BJ (cell line): ENCODE measurements around the gene FAM3B. TPM values are rescaled to one million over a fixed set of nuclear protein-coding genes. Genes with fewer than 3 reads are reported as not detected.
"Not testable (repeated sequence)": the region's sequence is repeated elsewhere in the genome, so short reads cannot be mapped to it uniquely, and the experiment has no call there.

ENCODE experiments used
- CTCF ChIA-PET: fragments of 350-600 bp; formaldehyde crosslinking; extraction: SDS; loops from one replicate; lab custom pipeline; 2021; ENCODE audit warnings: antibody characterized with exemption, inconsistent platforms; lab: Yijun Ruan, JAX
- POLR2A ChIA-PET: fragments of 300-600 bp; sonication (Branson Sonifier 250); formaldehyde crosslinking; extraction: SDS; loops from one replicate; lab custom pipeline; 2021; ENCODE audit warnings: antibody characterized with exemption; lab: Charles Lee
- DNase-seq: peaks from one replicate; pipeline ENCODE4 v3.0.0-alpha.2; 2011; ENCODE audit warnings: low read depth
- H3K27me3 ChIP-seq: 2 replicates; pipeline ENCODE4 v1.6.0; 2011; ENCODE audit warnings: low read length; ENCODE audit not compliant: control insufficient read depth, insufficient read depth
- H3K36me3 ChIP-seq: 2 replicates; pipeline ENCODE4 v1.5.1; 2011; ENCODE audit warnings: low read length; ENCODE audit not compliant: control insufficient read depth, insufficient read depth
- H3K4me3 ChIP-seq: 2 replicates; pipeline ENCODE4 v1.5.1; 2011; ENCODE audit warnings: low read depth, mild to moderate bottlenecking, control low read depth, low read length
- polyA plus RNA-seq: library from polyadenylated mRNA; depleted of rRNA; stranded (reverse); fragments of >200 nt; gene quantifications from 2 replicates; pipeline ENCODE4 v1.2.3, GENCODE V29; 2011
- TF ChIP-seq, protein P1 (sequence below): IDR thresholded peaks from 2 replicates; pipeline ENCODE4 v1.5.1; 2011; ENCODE audit warnings: low read depth, mild to moderate bottlenecking, control low read depth, inconsistent platforms, low read length, moderate library complexity; ENCODE audit not compliant: insufficient read depth

Gene FAM3B
- polyA plus RNA-seq, 1 experiment: not detected

DNA sequence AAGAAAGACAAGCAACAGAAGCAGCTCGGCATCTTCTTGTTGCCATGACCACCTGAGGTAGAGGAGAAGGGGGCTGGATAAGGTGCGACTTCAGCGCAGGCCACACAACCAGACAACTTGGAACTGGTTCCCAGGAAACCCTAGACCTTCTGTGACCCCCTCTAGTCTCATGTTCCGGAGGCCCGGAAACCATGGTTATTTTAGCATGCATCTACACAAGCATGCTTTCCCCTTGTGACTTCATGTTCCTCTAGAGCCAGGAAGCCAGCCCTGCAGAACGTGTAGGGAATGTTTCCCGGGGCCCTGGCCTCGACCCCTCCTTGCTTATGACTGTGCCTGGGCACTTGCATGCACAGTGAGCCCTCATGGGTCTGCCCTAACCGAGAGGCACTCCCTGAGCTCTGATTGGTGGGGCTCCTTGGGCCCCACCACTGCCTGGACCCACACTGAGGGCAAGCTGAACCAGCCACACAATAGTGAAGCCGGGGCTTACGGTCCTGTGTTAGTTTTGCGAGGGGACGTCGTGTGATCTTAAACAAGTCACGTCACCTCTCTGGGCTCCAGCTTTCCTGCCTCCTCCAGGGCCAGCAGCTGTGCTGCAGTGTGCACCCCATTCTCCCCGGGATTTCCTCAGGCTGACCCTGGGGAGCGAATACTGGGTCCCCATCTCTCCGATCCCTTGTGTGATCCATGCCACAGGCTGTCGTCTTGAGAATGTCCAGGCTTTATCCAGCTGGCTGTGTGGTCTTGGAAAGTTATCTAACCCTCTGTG is 33.2 kb downstream of the FAM3B start:
- POLR2A ChIA-PET: no interaction called here
- CTCF ChIA-PET: no interaction called here
- H3K4me3 ChIP-seq: no peak overlapping the region
- no peak for DNase-seq
- TF ChIP-seq, protein P1, sequence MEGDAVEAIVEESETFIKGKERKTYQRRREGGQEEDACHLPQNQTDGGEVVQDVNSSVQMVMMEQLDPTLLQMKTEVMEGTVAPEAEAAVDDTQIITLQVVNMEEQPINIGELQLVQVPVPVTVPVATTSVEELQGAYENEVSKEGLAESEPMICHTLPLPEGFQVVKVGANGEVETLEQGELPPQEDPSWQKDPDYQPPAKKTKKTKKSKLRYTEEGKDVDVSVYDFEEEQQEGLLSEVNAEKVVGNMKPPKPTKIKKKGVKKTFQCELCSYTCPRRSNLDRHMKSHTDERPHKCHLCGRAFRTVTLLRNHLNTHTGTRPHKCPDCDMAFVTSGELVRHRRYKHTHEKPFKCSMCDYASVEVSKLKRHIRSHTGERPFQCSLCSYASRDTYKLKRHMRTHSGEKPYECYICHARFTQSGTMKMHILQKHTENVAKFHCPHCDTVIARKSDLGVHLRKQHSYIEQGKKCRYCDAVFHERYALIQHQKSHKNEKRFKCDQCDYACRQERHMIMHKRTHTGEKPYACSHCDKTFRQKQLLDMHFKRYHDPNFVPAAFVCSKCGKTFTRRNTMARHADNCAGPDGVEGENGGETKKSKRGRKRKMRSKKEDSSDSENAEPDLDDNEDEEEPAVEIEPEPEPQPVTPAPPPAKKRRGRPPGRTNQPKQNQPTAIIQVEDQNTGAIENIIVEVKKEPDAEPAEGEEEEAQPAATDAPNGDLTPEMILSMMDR: no peak
- H3K36me3 ChIP-seq: no peaks in the 10 kb centered on the region
- peaks cover 3% of the 10 kb centered on the region; the same call in 1 of the 2 replicates for H3K27me3 ChIP-seq

DNA sequence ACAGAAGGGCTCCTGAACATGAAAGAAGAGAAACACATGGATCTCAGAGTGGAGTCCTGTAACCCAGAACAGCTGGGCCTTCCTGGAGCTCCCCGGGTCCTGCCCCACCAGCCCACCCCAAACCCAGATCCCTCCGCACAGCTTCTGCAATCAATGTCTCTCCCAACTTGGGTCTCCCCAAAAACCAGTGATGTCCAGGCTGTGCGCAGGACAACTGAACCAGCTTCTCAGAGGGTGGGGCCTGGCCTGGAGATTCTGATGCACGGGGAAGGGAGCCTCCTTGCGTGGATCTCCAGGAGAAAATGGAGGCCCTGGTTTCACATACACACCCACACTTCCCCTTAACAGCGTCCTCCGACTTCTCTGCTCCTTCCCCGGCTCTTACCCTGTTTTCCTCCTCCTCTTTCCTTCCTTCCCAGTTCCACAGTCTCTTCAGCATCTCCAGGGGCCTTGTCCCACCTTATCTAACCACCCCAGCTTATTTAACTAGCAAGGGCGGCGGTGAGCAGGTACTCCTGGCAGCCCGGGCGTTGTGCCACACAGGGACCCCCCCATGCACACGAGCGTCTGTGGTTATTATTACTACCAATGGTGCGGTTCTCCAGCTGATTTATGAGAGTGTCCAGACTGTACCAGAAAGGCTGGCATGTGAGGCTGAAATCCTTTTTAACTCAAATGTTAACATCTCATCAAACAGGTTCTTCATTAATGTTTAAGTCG is 34.0 kb downstream of the FAM3B start:
- TF ChIP-seq, protein P1: no peak
- CTCF ChIA-PET: no interaction called here

GRCh38 chr21:41357546-41357945 is 40.9 kb downstream of the FAM3B start:
- TF ChIP-seq, protein P1: no peak
- Histone ChIP-seq H3K4me3 (no peak overlapping the region), H3K36me3 (no peaks in the 10 kb centered on the region), H3K27me3 (peaks cover 10% of the 10 kb centered on the region)
- POLR2A ChIA-PET: no interaction called here
- CTCF ChIA-PET: interaction anchor here (0.6 to 2.0 kb wide), 2 partner anchors 43 to 75 kb away, joined by 4 to 7 read pairs; no protein-coding TSS in a partner anchor
- DNase-seq: no peak

More for the DNA sequence above, 34.0 kb downstream of the FAM3B start:
- H3K27me3 ChIP-seq: peaks cover 5% of the 10 kb centered on the region
- H3K36me3 ChIP-seq: no peaks in the 10 kb centered on the region
- POLR2A ChIA-PET: no interaction called here
- DNase-seq: no peak
- H3K4me3 ChIP-seq: no peak overlapping the region

DNA sequence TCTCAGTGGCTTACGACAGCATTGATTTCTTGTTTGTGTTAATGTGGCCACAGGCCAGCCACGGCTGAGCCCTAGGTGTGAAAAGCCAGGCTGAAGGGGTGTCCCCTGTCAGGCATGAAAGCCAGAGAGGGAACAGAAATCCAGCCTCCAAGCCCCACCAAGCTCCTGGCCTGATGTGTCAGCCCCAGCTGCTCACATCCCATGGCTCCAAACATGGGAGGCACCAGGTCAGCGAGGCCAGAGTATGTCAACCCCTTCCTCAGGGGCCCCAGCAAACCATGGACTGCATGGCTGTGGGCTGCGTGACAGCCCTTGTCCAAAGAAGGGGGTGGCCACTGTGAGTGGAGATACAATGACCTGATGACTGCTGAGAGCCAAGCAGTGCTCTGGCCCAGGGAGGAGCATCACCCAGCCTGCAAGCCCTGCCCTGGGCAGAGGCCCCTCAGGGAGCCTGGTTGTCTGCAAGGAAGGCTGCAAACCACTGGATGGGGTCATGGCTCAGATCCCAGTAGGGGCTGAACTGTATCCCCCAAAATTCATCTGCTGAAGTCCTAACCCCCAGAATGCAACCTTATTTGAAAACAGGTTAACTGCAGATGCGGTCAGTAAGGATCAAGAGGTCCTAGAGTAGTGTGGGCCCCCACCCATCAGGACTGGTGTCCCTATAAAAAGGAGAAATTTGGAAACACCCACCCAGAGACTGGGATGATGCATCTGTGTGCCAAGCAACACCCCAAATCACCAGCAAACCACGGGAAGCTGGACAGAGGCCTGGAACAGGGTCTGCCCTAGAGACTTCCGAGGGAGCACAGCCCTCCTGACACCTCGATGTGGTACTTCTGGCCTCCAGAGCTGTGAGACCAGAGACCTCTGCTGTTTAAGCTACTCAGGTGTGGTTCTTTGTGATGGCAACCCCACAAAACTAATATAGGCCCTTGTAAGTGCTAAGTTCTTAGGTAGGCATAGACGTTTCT is 41.9 kb downstream of the FAM3B start:
- TF ChIP-seq, protein P1: no peak
- Histone ChIP-seq H3K27me3 (peaks cover 10% of the 10 kb centered on the region), H3K4me3 (no peak overlapping the region), H3K36me3 (no peaks in the 10 kb centered on the region)
- POLR2A ChIA-PET: no interaction called here
- DNase-seq: no peak
- CTCF ChIA-PET: no interaction called here

GRCh38 chr21:41359286-41359685 is 42.7 kb downstream of the FAM3B start:
- Histone ChIP-seq H3K4me3 (no peak overlapping the region), H3K27me3 (peaks cover 10% of the 10 kb centered on the region), H3K36me3 (no peaks in the 10 kb centered on the region)
- TF ChIP-seq, protein P1: no peak
- CTCF ChIA-PET: no interaction called here
- POLR2A ChIA-PET: no interaction called here
- no peak for DNase-seq

- H3K4me3 ChIP-seq, H3K27me3 ChIP-seq, H3K36me3 ChIP-seq, POLR2A ChIA-PET, DNase-seq: not testable (repeated sequence)
- CTCF ChIA-PET: interaction anchor here (2.2 kb wide), 1 partner anchor 76 kb away, joined by 16 read pairs; no protein-coding TSS in a partner anchor
These were observed 43.1 kb downstream of the FAM3B start for GRCh38 chr21:41359754-41360071.
